Activated T-cell treated with anti-CD3 and anti-CD28 coated beads for 48 hours (primary cell): Measurements from ENCODE around the gene DVL1.

Source experiments
- DNase-seq: peaks from one replicate; pipeline ENCODE4 v3.0.0-alpha.2; 2020; ENCODE audit warnings: low read depth

Gene DVL1

GRCh38 chr1:1355416-1355815 lies 6.2 kb upstream of the DVL1 start:
- no peak for DNase-seq

GRCh38 chr1:1354271-1355247 lies 5.3 kb upstream of the DVL1 start:
- no peak for DNase-seq

GRCh38 chr1:1353389-1354151 lies 4.4 kb upstream of the DVL1 start:
- DNase-seq, result no peak

- no peak for DNase-seq
These were observed 3.7 kb upstream of the DVL1 start for GRCh38 chr1:1352786-1353388.

GRCh38 chr1:1351511-1352427 lies 2.6 kb upstream of the DVL1 start:
- no peak for DNase-seq

- no peak for DNase-seq
These were observed 580 bp downstream of the DVL1 start for GRCh38 chr1:1348420-1349255.

- no peak for DNase-seq
These were observed 1.4 kb downstream of the DVL1 start for GRCh38 chr1:1347663-1348419.

- no peak for DNase-seq
These were observed 2.1 kb downstream of the DVL1 start for GRCh38 chr1:1347026-1347595.

- no peak for DNase-seq
These were observed 2.7 kb downstream of the DVL1 start for GRCh38 chr1:1346501-1346890.

- DNase-seq, result no peak
These were observed 3.2 kb downstream of the DVL1 start for GRCh38 chr1:1345860-1346500.

- DNase-seq, result no peak
These were observed 3.8 kb downstream of the DVL1 start for GRCh38 chr1:1345384-1345783.

GRCh38 chr1:1344655-1345361 lies 4.4 kb downstream of the DVL1 start:
- DNase-seq, result peak; percentile 63

- no peak for DNase-seq
These were observed 5.3 kb downstream of the DVL1 start for GRCh38 chr1:1343811-1344421.

- DNase-seq, result no peak
These were observed 6.6 kb downstream of the DVL1 start for GRCh38 chr1:1342584-1343115.

- DNase-seq, result no peak
These were observed 7.1 kb downstream of the DVL1 start for GRCh38 chr1:1342061-1342562.

- no peak for DNase-seq
These were observed 7.6 kb downstream of the DVL1 start for GRCh38 chr1:1341549-1342021.

- DNase-seq, result no peak
These were observed 8.2 kb downstream of the DVL1 start for GRCh38 chr1:1340791-1341548.
